HepG2 (cell line): ENCODE data around the gene SMARCA2.

Experiments used
- BHLHE40 ChIP-seq: IDR thresholded peaks from 2 replicates; pipeline ENCODE4 v1.6.1; 2011; ENCODE audit warnings: low read length, improper control_type of control experiment
- CBX2 ChIP-seq, 2 experiments: fragments of 200-600 bp in 1 of 2; sonication (generic); formaldehyde crosslinking in 1 of 2; IDR thresholded peaks; 2 replicates each; pipeline versions ENCODE4 v1.7.0 to v1.8.1; 2018 to 2022; ENCODE audit warnings: low read depth in 2 of 2, low read length in 1 of 2, mild to moderate bottlenecking in 1 of 2, missing genetic modification reagents in 1 of 2
- DRAP1 ChIP-seq: IDR thresholded peaks from 2 replicates; pipeline ENCODE4 v1.6.1; 2016; ENCODE audit warnings: missing genetic modification reagents, missing compliant biosample characterization
- GTF2F1 ChIP-seq: fragments of 150-350 bp; IDR thresholded peaks from 2 replicates; pipeline ENCODE4 v1.6.1; 2014; ENCODE audit warnings: low read length
- KAT2B ChIP-seq: fragments of 150-350 bp; IDR thresholded peaks from 2 replicates; pipeline ENCODE4 v1.6.1; 2014; ENCODE audit warnings: low read depth, low read length, borderline replicate concordance
- MAX ChIP-seq: IDR thresholded peaks from 2 replicates; pipeline ENCODE4 v1.6.1; 2012; ENCODE audit warnings: inconsistent platforms
- MIER3 ChIP-seq: IDR thresholded peaks from 2 replicates; pipeline ENCODE4 v1.6.1; 2016; ENCODE audit warnings: missing compliant biosample characterization, borderline replicate concordance
- NFIC ChIP-seq: IDR thresholded peaks from 2 replicates; pipeline ENCODE4 v1.6.1; 2012; ENCODE audit warnings: mild to moderate bottlenecking, low read length, inconsistent platforms
- POLR2A ChIP-seq, 2 experiments: IDR thresholded peaks; 2 replicates each; pipeline ENCODE4 v1.6.1; 2011; ENCODE audit warnings: low read depth in 2 of 2, low read length in 2 of 2, mild to moderate bottlenecking in 1 of 2, moderate library complexity in 1 of 2; ENCODE audit not compliant: insufficient read depth in 1 of 2
- RFXAP ChIP-seq: sonication (generic); formaldehyde crosslinking; IDR thresholded peaks from 2 replicates; pipeline ENCODE4 v1.4.0; 2020; ENCODE audit warnings: missing genetic modification reagents, borderline replicate concordance
- ZFP41 ChIP-seq: sonication (generic); formaldehyde crosslinking; IDR thresholded peaks from 2 replicates; pipeline ENCODE4 v1.4.0; 2020; ENCODE audit warnings: mild to moderate bottlenecking, missing genetic modification reagents, borderline replicate concordance
- ZNF501 ChIP-seq: sonication (generic); formaldehyde crosslinking; IDR thresholded peaks from 2 replicates; pipeline ENCODE4 v1.5.1; 2020; ENCODE audit warnings: mild to moderate bottlenecking, moderate library complexity, missing genetic modification reagents
- TF ChIP-seq, protein P1 (sequence below): sonication (generic); formaldehyde crosslinking; IDR thresholded peaks from 2 replicates; pipeline ENCODE4 v1.4.0; 2020; ENCODE audit warnings: missing genetic modification reagents
- TF ChIP-seq, protein P2 (sequence below): sonication (generic); formaldehyde crosslinking; IDR thresholded peaks from 2 replicates; pipeline ENCODE4 v1.4.0; 2020; ENCODE audit warnings: missing genetic modification reagents

- no peak for TF ChIP-seq BHLHE40
- TF ChIP-seq, protein P1, sequence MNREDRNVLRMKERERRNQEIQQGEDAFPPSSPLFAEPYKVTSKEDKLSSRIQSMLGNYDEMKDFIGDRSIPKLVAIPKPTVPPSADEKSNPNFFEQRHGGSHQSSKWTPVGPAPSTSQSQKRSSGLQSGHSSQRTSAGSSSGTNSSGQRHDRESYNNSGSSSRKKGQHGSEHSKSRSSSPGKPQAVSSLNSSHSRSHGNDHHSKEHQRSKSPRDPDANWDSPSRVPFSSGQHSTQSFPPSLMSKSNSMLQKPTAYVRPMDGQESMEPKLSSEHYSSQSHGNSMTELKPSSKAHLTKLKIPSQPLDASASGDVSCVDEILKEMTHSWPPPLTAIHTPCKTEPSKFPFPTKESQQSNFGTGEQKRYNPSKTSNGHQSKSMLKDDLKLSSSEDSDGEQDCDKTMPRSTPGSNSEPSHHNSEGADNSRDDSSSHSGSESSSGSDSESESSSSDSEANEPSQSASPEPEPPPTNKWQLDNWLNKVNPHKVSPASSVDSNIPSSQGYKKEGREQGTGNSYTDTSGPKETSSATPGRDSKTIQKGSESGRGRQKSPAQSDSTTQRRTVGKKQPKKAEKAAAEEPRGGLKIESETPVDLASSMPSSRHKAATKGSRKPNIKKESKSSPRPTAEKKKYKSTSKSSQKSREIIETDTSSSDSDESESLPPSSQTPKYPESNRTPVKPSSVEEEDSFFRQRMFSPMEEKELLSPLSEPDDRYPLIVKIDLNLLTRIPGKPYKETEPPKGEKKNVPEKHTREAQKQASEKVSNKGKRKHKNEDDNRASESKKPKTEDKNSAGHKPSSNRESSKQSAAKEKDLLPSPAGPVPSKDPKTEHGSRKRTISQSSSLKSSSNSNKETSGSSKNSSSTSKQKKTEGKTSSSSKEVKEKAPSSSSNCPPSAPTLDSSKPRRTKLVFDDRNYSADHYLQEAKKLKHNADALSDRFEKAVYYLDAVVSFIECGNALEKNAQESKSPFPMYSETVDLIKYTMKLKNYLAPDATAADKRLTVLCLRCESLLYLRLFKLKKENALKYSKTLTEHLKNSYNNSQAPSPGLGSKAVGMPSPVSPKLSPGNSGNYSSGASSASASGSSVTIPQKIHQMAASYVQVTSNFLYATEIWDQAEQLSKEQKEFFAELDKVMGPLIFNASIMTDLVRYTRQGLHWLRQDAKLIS (CRISPR knock-in tag), result no peak
- no peak for TF ChIP-seq RFXAP (CRISPR knock-in tag)
- TF ChIP-seq DRAP1 (CRISPR knock-in tag), result no peak
- TF ChIP-seq ZNF501, result no peak
- TF ChIP-seq MIER3 (CRISPR knock-in tag), result no peak
- TF ChIP-seq NFIC, result no peak
- TF ChIP-seq KAT2B, result no peak
- TF ChIP-seq POLR2A (IDR thresholded peaks at IDR 0.05; ENCODE audit: insufficient read depth in 1 of 2, low read depth in 2 of 2, low read length in 2 of 2), result no peak
- TF ChIP-seq, protein P2, sequence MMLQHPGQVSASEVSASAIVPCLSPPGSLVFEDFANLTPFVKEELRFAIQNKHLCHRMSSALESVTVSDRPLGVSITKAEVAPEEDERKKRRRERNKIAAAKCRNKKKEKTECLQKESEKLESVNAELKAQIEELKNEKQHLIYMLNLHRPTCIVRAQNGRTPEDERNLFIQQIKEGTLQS, result no peak
- no peak for TF ChIP-seq CBX2 (IDR thresholded peaks at IDR 0.05; ENCODE audit: low read depth, low read length)
- TF ChIP-seq CBX2 (CRISPR knock-in tag; IDR thresholded peaks at IDR 0.05; ENCODE audit: low read depth), result no peak
- TF ChIP-seq GTF2F1, result no peak
- no peak for TF ChIP-seq MAX
- no peak for TF ChIP-seq ZFP41 (CRISPR knock-in tag)
Observed at GRCh38 chr9:2127486-2127885, 112.3 kb downstream of the SMARCA2 start.
